ENCODE data around the gene ZNF672. TPM values are rescaled to one million over a fixed set of nuclear protein-coding genes. Genes with fewer than 3 reads are reported as not detected.
"Not testable (repeated sequence)": the region's sequence is repeated elsewhere in the genome, so short reads cannot be mapped to it uniquely, and the experiment has no call there.

The ZNF672 gene
- total RNA-seq, 1 experiment from 2014 or later = 36.0 TPM

DNA sequence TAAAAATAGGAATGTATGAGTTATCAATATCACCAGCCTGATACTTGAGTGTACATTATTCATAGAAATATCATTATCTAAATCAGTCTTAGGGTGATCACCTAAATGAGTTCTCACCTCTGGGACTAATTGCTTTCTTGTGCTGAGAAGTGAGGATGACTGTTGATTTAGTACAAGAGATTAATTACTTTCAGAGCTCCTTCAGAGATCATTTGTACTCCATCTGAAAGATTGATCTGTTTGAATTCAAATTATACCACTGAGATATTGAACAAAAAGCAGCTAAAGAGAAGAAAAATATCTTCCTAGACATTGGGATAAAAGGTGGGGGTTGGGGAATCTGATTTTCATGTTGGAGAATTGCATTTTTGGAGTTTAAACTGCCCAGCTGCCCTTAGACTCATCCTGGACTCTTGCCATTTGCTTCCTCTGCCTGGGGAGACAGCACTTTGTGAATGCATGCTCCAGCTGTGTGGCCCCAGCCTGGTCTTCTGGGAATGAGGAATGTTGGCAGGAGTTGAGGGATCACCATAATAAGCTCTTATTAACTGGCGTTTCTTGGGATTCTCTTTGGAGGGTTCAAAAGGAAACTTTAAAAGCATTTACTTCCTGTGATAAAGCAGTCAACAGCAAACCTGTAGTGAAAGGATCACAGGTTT is 48.3 kb downstream of the ZNF672 start:
- no peak for DNase-seq (ENCODE audit: low spot score)

DNA sequence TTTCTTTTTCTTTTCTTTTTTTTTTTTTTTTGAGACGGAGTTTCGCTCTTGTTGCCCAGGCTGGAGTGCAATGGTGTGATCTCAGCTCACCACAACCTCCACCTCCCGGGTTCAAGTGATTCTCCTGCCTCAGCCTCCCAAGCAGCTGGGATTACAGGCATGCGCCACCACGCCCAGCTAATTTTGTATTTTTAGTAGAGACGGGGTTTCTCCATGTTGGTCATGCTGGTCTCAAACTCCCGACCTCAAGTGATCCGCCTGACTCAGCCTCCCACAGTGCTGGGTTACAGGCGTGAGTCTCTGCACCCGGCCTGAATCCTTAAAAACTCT is 51.9 kb downstream of the ZNF672 start:
- not testable (repeated sequence) for DNase-seq (ENCODE audit: low spot score)

DNA sequence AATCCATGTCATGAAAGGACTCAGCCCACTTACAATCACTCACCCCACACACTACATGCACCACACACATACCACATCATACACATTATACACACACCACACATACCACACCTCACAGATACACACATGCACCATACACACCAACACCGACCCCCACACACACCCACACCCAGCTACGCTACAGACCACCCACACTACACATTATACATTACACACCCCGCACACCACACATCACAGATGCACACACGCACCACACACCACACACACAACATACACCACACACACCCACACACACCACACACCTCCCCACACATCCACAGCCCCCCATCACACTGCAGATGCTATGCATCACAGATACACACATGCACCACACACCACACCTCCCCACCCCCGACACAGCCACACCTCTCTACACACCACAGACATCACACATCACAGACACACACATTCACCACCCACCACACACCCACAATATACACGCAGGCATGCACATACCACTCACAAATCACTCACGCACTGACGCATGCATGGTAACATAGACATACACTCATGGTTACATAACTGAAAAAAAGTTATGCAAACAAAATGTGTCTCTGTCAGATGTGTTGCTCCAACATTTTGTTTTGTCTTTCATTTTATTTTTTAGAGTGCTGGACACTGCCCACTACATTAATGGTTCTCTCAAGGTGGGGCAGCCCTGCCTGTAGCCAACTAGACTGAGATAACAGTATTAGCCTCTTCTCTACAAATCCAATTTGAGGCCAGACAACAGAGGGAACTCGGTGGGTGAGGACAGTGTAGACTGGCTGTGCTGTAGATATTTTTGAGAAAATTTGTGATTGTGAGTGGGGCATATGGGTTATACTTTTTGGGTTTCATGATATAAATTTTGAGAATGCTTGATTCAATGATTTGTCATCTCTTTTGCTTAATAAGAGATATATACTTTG is 52.8 kb downstream of the ZNF672 start:
- DNase-seq (ENCODE audit: low spot score) = no peak

DNA sequence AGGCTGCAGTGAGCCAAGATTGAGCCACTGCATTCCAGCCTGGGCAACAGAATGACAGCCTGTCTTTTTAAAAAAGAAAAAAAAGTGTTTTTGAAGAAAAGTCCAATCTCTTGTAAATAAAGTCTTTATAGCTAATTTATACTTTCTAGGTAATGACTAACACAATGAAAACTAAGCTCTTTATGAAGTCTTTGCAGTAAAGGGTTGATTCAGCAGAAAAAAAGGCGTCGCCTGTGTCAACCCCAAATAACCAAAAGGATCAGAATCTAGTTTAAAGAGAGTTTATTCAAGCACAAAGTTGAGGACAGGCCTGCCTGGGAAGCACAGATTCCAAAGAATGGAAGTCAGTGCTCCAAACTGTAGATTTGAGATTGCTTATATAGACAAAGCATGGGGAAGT is 53.7 kb downstream of the ZNF672 start:
- no peak for DNase-seq (ENCODE audit: low spot score)

DNA sequence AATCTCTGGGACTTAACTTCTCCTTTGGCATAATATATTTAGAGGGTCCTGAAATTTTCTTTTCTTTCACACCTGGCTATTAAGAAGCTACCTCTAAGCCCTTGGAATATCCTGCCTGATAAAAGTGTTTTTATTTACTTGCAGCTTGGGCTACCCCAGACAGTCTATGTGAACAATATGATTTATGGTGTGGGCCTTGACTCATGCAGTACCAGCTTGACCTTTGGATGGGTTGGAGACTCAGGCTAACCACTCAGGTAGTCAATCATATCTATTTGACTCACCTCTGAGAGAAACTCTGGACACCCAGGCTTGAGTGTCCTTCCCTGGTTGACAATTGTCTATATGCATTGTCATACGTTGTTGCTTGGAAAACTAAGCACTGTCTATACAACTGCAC is 54.6 kb downstream of the ZNF672 start:
- no peak for DNase-seq (ENCODE audit: low spot score)

DNA sequence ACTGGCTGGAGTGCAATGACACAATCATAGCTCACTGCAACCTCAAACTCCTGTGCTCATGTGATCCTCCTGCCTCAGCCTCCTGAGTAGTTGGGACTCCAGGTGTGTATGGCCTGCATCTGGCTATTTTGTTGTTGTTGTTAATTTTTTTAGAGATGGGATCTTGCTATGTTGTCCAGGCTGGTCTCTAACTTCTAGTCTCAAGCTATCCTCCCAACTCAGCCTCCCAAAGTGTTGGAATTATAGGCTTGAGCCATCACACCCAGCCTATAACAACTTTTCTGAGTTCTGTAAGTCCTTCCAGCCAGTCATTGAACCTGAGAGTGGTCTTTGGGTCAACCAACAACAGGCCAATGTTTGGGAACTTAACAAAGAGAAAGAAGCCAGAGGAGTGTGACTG is 56.8 kb downstream of the ZNF672 start:
- no peak for DNase-seq (ENCODE audit: low spot score)

DNA sequence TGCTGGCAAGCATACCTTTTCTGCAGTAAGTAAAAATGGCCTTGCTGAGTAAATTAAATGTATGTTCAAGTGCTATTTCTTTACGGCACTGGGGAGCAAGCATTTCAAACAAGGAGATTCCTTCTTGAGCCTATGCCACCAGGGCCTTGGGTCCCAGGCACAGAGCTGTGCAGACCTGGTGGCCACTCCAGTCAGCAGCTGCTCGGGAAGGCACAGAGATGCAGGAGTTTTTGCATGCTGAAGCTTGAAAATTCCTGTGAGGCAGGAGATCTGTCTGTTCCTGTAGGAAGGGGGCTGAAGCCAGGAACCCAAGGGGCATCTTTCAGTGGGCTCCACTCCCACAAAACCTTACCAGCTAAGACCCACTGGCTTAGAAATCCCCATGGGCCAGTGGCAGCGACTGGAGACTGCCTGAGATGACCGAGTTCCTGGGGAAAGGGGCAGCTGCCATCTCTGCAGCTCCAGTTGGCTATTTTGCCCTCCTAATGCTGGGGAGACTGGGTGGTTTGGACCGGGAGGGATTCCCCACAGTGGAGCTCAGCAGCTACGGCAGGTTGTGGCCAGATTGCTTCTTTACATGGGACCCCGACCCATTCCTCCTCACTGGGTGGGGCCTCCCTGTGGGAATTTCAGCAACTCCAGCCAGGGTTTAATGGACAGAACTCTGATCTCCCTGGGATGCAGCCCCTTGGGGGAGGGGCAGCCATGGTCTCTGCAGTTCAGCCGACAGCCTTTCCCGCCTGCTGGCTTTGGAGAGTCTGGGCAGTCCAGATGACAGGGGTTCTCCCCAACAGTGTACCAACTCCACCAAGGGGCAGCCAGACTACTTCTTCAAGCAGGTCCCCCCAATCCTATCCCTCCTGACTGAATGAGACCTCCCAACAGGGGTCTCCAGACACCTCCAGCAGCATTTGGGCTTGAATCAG is 59.7 kb downstream of the ZNF672 start:
- DNase-seq (ENCODE audit: low spot score) = no peak

Small RNA genes lying within 50 kb of the gene (small RNA-seq; reads per million reads assigned to genes)
- not detected for gene MIR3124

Other genes with a start within 250 kb of the ZNF672 start
- not detected in 2 replicates for gene OR2T10, start 240.5 kb upstream of the ZNF672 start, total RNA-seq (2014; rRNA removed; shearing (Covaris generic))
- gene OR2T11, start 203.1 kb upstream of the ZNF672 start, total RNA-seq (2014; rRNA removed; shearing (Covaris generic)) = not detected in 2 replicates
- gene OR2T35, start 192.9 kb upstream of the ZNF672 start, total RNA-seq (2014; rRNA removed; shearing (Covaris generic)) = not detected in 2 replicates
- not detected in 2 replicates for gene OR2T27, start 182.7 kb upstream of the ZNF672 start, total RNA-seq (2014; rRNA removed; shearing (Covaris generic))
- gene OR14I1, start 135.5 kb upstream of the ZNF672 start, total RNA-seq (2014; rRNA removed; shearing (Covaris generic)) = not detected in 2 replicates
- gene LYPD8, start 82.5 kb upstream of the ZNF672 start, total RNA-seq (2014; rRNA removed; shearing (Covaris generic)) = 2.4 TPM in 1 of 2 replicates, not detected in the other
- 23.4 and 23.5 TPM in 2 replicates for gene SH3BP5L, start 12.3 kb upstream of the ZNF672 start, total RNA-seq (2014; rRNA removed; shearing (Covaris generic))
- 57.9 and 58.0 TPM in 2 replicates for gene ZNF692, start 20.9 kb downstream of the ZNF672 start, total RNA-seq (2014; rRNA removed; shearing (Covaris generic))
- 8.1 and 10.2 TPM in 2 replicates for gene PGBD2, start 68.0 kb downstream of the ZNF672 start, total RNA-seq (2014; rRNA removed; shearing (Covaris generic))